Stomach (tissue), 9 donors: ENCODE data around the gene SERAC1. TPM values are rescaled to one million over a fixed set of nuclear protein-coding genes. Genes with fewer than 3 reads are reported as not detected.

ENCODE experiments used
- DNase-seq, 2 donors: peaks; one replicate each; pipeline versions ENCODE4 v3.0.0 to v3.0.0-alpha.2; 2013 to 2019
- H3K27ac ChIP-seq, 5 donors: fragments of 200-600 bp in 4 of 5; sonication (generic) in 4 of 5; one replicate each; pipeline ENCODE4 v1.5.1; 2013 to 2019; ENCODE audit warnings: mild to moderate bottlenecking in 1 of 5, moderate library complexity in 1 of 5
- H3K27me3 ChIP-seq, 3 donors: fragments of 200-600 bp; sonication (generic); one replicate each; pipeline ENCODE4 v1.5.1; 2017 to 2019; ENCODE audit warnings: mixed run types in 1 of 3
- H3K36me3 ChIP-seq, 4 donors: fragments of 200-600 bp; sonication (generic); 1 replicate in 3 of 4; 2 replicates in 1 of 4; pipeline ENCODE4 v1.5.1; 2016 to 2019
- H3K4me1 ChIP-seq, 4 donors: fragments of 200-600 bp; sonication (generic); one replicate each; pipeline ENCODE4 v1.5.1; 2016 to 2019
- H3K4me3 ChIP-seq, 4 donors: fragments of 200-600 bp; sonication (generic) in 3 of 4; one replicate each; pipeline ENCODE4 v1.5.1; 2016 to 2019; ENCODE audit warnings: mild to moderate bottlenecking in 1 of 4
- H3K9me3 ChIP-seq, 4 donors: fragments of 200-600 bp; sonication (generic); one replicate each; pipeline ENCODE4 v1.5.1; 2016 to 2019
- CTCF ChIP-seq, 7 experiments: fragments of 450-650 bp in 4 of 7; fragments of 200-600 bp in 3 of 7; sonication (generic) in 3 of 7; IDR thresholded peaks; one replicate each; pipeline ENCODE4 v1.5.1; 2016 to 2019; ENCODE audit warnings: antibody characterized with exemption in 7 of 7, control low read depth in 2 of 7, mild to moderate bottlenecking in 1 of 7
- EP300 ChIP-seq: sonication (generic); formaldehyde crosslinking; IDR thresholded peaks from one replicate; pipeline ENCODE4 v1.6.1; 2017; ENCODE audit warnings: antibody characterized with exemption
- POLR2A ChIP-seq, 4 donors: fragments of 450-650 bp; IDR thresholded peaks; one replicate each; pipeline ENCODE4 v1.6.1; 2016; ENCODE audit warnings: antibody characterized with exemption in 4 of 4, control low read depth in 2 of 4, mild to moderate bottlenecking in 1 of 4, moderate library complexity in 1 of 4
- POLR2AphosphoS5 ChIP-seq, 3 donors: sonication (generic); formaldehyde crosslinking; IDR thresholded peaks; one replicate each; pipeline ENCODE4 v1.6.1; 2016; ENCODE audit warnings: antibody characterized with exemption in 3 of 3
- WGBS, 5 donors: extraction: QIAGEN DNeasy Blood & Tissue Kit in 3 of 5; methylation state at CpG; one replicate each; pipeline versions ENCODE4 v1.1.5 to v1.1.7; 2013 to 2018; 5-methylcytosine and 5-hydroxymethylcytosine counted together
- intact Hi-C: fragments of 100-400 bp; cut with DNase I; formaldehyde crosslinking; loops from one replicate; pipeline ENCODE4 v1.15.1; 2023; ENCODE audit warnings: low total_unique reads
- polyA plus RNA-seq, 3 donors: library from polyadenylated mRNA; stranded (reverse); fragments of 200-250 nt; gene quantifications; one replicate each; pipeline ENCODE4 v1.2.3, GENCODE V29; 2013
- total RNA-seq, 5 donors: library from RNA; depleted of rRNA; stranded (reverse); fragments of >200 nt; gene quantifications; one replicate each; pipeline versions ENCODE4 v1.1.0 to v1.2.3, GENCODE V29; 2014 to 2016
- donor health status: healthy with polysubstance abuse.
- donor health status: Bipolar disorder and iron deficiency.
- donor health status: healthy.

The SERAC1 gene
- total and polyA plus RNA-seq, 8 donors = 0.58 to 27.2 (median 4.3) TPM

- Histone ChIP-seq H3K4me3 (no peak overlapping the region), H3K9me3 (no peaks in the 10 kb centered on the region), H3K4me1 (peaks cover 17 to 38% (median 22%) of the 10 kb centered on the region in 4 donors), H3K27me3 (no peaks in the 10 kb centered on the region), H3K27ac (peak overlapping the region in 4 of 5 donors; percentile 74 to 89 (median 82)), H3K36me3 (peaks cover 14 to 56% (median 47%) of the 10 kb centered on the region in 4 donors)
- no peak for DNase-seq
- intact Hi-C loops = loop anchor here (10.0 kb wide), 1 partner anchor 87 kb away; no protein-coding TSS in a partner anchor
- TF ChIP-seq POLR2AphosphoS5 (IDR thresholded peaks at IDR 0.05) (no peak), EP300 (no peak), POLR2A (IDR thresholded peaks at IDR 0.05) (no peak), CTCF (IDR thresholded peaks at IDR 0.05) (no peak)
- WGBS, 5 donors = 88 to 100% (median 93%) methylated on average over 3 to 5 of the region's 5 CpGs
These were observed 106.7 kb downstream of the SERAC1 start for GRCh38 chr6:158061361-158061708.

DNA sequence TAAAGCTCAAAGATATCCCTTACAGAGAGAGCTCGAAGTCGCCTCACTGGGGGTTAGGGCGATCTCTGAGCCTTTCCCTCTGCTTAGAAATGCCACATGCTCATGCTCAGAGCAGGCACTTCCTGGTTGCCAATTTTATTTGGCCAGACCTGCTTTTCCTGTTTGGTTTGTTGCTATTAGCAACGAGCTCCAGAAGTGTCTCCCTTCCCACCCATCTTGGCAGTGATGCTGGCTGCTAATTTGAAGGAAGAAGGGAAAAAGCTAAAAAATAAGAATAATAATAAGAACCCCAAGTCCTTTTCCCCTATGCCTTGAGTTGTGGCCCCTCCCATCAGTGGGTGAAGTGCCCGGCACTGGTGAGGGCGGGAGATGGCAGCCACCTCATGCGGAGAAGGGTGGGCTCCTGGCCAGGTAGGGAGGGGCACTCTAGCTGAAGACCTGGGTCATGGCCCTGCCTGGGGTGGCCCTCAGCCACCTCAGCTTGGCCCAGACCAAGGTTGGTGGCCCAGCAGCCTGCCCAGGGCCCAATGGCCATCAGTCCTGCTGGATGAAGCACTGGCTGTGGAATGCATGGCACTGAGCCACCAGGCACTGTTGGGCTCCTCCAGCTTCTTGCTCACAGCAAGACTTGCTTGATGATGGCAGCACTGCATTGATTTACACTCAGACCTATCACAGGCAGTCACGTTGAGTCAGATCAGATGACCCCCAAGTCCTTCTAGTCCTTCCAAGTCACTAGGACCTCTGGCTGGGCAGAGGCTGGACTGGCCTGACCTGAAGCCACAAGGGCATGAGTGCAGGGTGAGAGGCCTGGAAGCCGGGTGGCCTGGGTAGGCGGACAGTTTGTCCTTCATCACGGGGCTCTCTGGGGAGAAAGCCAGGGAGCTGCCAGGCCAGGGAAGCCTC lies 107.4 kb downstream of the SERAC1 start:
- H3K9me3 ChIP-seq = no peaks in the 10 kb centered on the region
- TF ChIP-seq POLR2AphosphoS5 (IDR thresholded peaks at IDR 0.05) (peak; percentile 13 to 78 (median 43)), CTCF (IDR thresholded peaks at IDR 0.05) (no peak), EP300 (no peak)
- H3K4me3 ChIP-seq = peak overlapping the region in 1 of 4 donors; percentile 9
- H3K27ac ChIP-seq = peak overlapping the region; percentile 38 to 89 (median 78)
- peaks cover 14 to 56% (median 46%) of the 10 kb centered on the region in 4 donors for H3K36me3 ChIP-seq
- H3K27me3 ChIP-seq = no peaks in the 10 kb centered on the region
- intact Hi-C loops = loop anchor here (10.0 kb wide), 1 partner anchor 86 kb away; no protein-coding TSS in a partner anchor
- WGBS, 5 donors = 39 to 50% (median 42%) methylated on average over 11 of the region's 11 CpGs
- DNase-seq = peak; percentile 72 to 93
- H3K4me1 ChIP-seq = peaks cover 17 to 38% (median 22%) of the 10 kb centered on the region in 4 donors

Other genes starting within 250 kb of the SERAC1 start
- 10 to 100 TPM; 11.7 to 41.4 (median 25.4) TPM for gene SYNJ2, start 186.4 kb downstream of the SERAC1 start, total RNA-seq
- 1 to 10 TPM; 4.7 to 6.3 (median 6.0) TPM for gene SYNJ2, start 186.4 kb downstream of the SERAC1 start, polyA plus RNA-seq
- 10 to 100 TPM in 2 of 5 donors, 1 to 10 TPM in 2, under 1 TPM in 1; 0.72 to 25.8 (median 5.0) TPM for gene GTF2H5, start 88 bp upstream of the SERAC1 start, total RNA-seq
- 1 to 10 TPM; 5.3 to 9.8 (median 7.0) TPM for gene GTF2H5, start 88 bp upstream of the SERAC1 start, polyA plus RNA-seq
- gene TULP4, start 144.2 kb upstream of the SERAC1 start, total RNA-seq = 100 to 1,000 TPM in 3 of 5 donors, 10 to 100 TPM in 2; 21.1 to 237 (median 116) TPM
- gene TULP4, start 144.2 kb upstream of the SERAC1 start, polyA plus RNA-seq = 1 to 10 TPM; 1.7 to 7.9 (median 2.1) TPM